GM12878 (cell line): ENCODE measurements around the gene IPPK. TPM values are rescaled to one million over a fixed set of nuclear protein-coding genes. Genes with fewer than 3 reads are reported as not detected.

ENCODE experiments used
- ATAC-seq: fragments of 200-7000 bp; cut with Tn5 transposase; 3 replicates; pipeline ENCODE4 v1.9.1; 2020; ENCODE audit warnings: mild to moderate bottlenecking, moderate library complexity
- BruUV-seq: library from RNA; stranded (reverse); fragments of 400-500 nt; replicated peaks from 2 replicates; lab custom pipeline; 2021; lab: Mats Ljungman, UMichigan
- CTCF ChIA-PET: fragments of 300-600 bp; sonication (Branson Sonifier 250); formaldehyde crosslinking; extraction: SDS; loops from one replicate; lab custom pipeline; 2021; ENCODE audit warnings: inconsistent platforms; lab: Yijun Ruan, JAX
- POLR2A ChIA-PET: fragments of 350-600 bp; formaldehyde crosslinking; extraction: SDS; loops from one replicate; lab custom pipeline; 2021; ENCODE audit warnings: inconsistent platforms; lab: Charles Lee
- RAD21 ChIA-PET: fragments of 300-600 bp; sonication (Branson Sonifier 250); formaldehyde crosslinking; loops from one replicate; lab custom pipeline; 2023; ENCODE audit warnings: antibody characterized with exemption; ENCODE audit not compliant: unreplicated experiment; lab: Charles Lee
- SMC1A ChIA-PET: fragments of 300-600 bp; sonication (Branson Sonifier 250); formaldehyde crosslinking; loops from one replicate; lab custom pipeline; 2023; ENCODE audit not compliant: unreplicated experiment, uncharacterized antibody; lab: Charles Lee
- DNase-seq: peaks from one replicate; pipeline ENCODE4 v3.0.0-alpha.2; 2011; ENCODE audit warnings: low read depth, low spot score
- FAIRE-seq: peaks from 3 replicates; lab custom pipeline; 2011; peaks lifted over from hg19 to GRCh38; lab: Jason Lieb, UNC
- H2AFZ ChIP-seq: 2 replicates; pipeline ENCODE4 v1.6.0; 2011; ENCODE audit warnings: low read depth, low read length, control low read depth; ENCODE audit not compliant: control insufficient read depth
- H3K27ac ChIP-seq: 2 replicates; pipeline ENCODE4 v1.5.1; 2011; ENCODE audit warnings: control low read depth; ENCODE audit not compliant: control insufficient read depth, insufficient read depth
- H3K27me3 ChIP-seq, 2 experiments: replicated peaks in 1 of 2; 2 replicates each; pipeline versions ENCODE4 v1.6.0 to v1.6.1; 2011; ENCODE audit warnings: low read length in 1 of 2; ENCODE audit not compliant: control insufficient read depth in 2 of 2, insufficient read depth in 2 of 2
- H3K36me3 ChIP-seq, 2 experiments: 2 replicates each; pipeline ENCODE4 v1.5.1; 2011; ENCODE audit warnings: low read length in 1 of 2; ENCODE audit not compliant: control insufficient read depth in 2 of 2, insufficient read depth in 2 of 2
- H3K4me1 ChIP-seq: 2 replicates; pipeline ENCODE4 v1.6.1; 2011; ENCODE audit warnings: mild to moderate bottlenecking, low read length, moderate library complexity, mixed read lengths; ENCODE audit not compliant: control insufficient read depth, insufficient read depth
- H3K4me2 ChIP-seq: 2 replicates; pipeline ENCODE4 v1.6.0; 2011; ENCODE audit warnings: control low read depth; ENCODE audit not compliant: control insufficient read depth, insufficient read depth
- H3K4me3 ChIP-seq: fragments of 200-600 bp; sonication (generic); 2 replicates; pipeline ENCODE4 v1.5.1; 2016
- H3K79me2 ChIP-seq: 2 replicates; pipeline ENCODE4 v1.6.0; 2011; ENCODE audit warnings: low read length; ENCODE audit not compliant: control insufficient read depth, insufficient read depth
- H3K9ac ChIP-seq: 2 replicates; pipeline ENCODE4 v1.8.0; 2011; ENCODE audit warnings: low read length, control low read depth, mixed read lengths; ENCODE audit not compliant: control insufficient read depth, insufficient read depth
- H3K9me3 ChIP-seq: replicated peaks from 3 replicates; pipeline ENCODE4 v1.5.1; 2011; ENCODE audit warnings: mild to moderate bottlenecking, low read length; ENCODE audit not compliant: control insufficient read depth, insufficient read depth
- H4K20me1 ChIP-seq: 2 replicates; pipeline ENCODE4 v1.6.0; 2011; ENCODE audit not compliant: control insufficient read depth, insufficient read depth
- CUX1 ChIP-seq: IDR thresholded peaks from 2 replicates; pipeline ENCODE4 v1.6.1; 2012; ENCODE audit warnings: improper control_type of control experiment, low read depth, low read length; ENCODE audit not compliant: insufficient replicate concordance
- WGBS: methylation state at CpG from one replicate; pipeline ENCODE4 v1.1.6; 2016; ENCODE audit warnings: low lambda C conversion rate; ENCODE audit not compliant: insufficient replicate concordance, insufficient coverage; ENCODE audit errors: missing lambda C conversion rate; 5-methylcytosine and 5-hydroxymethylcytosine counted together
- in situ Hi-C: fragments of 300-500 bp; cut with MboI; formaldehyde crosslinking; loops from 9 replicates; pipeline ENCODE4 v1.14.3; 2018; ENCODE audit warnings: mixed read lengths
- intact Hi-C: fragments of 100-400 bp; cut with micrococcal nuclease; formaldehyde crosslinking; loops from one replicate; pipeline ENCODE4 v1.14.2; 2022; ENCODE audit not compliant: unreplicated experiment
- polyA plus RNA-seq, 11 experiments: library from polyadenylated mRNA; depleted of rRNA in 4 of 11; unstranded in 6 of 11; stranded (reverse) in 5 of 11; fragments of >200 nt; fragmentation: Nextera tagmentation in 4 of 11; fragmentation: Illumina TruSeq in 1 of 11; extraction: Ambion mirVana in 4 of 11; extraction: Trizol in 1 of 11; gene quantifications; 1 replicate in 1 of 11; 2 replicates in 10 of 11; pipeline versions ENCODE4 v1.2.1 to v1.2.3, GENCODE V29; 2011 to 2016; ENCODE audit warnings: inconsistent platforms in 2 of 11, missing spikeins in 2 of 11, low read depth in 1 of 11
- total RNA-seq, 4 experiments: library from RNA; depleted of rRNA in 3 of 4; stranded (reverse); fragments of >200 nt in 3 of 4; fragmentation: Illumina TruSeq in 1 of 4; extraction: Trizol in 1 of 4; gene quantifications; 2 replicates each; pipeline versions ENCODE4 v1.2.1 to v1.2.3, GENCODE V29; 2013 to 2021

Gene IPPK
- total and polyA plus RNA-seq, 10 of the 15 experiments (the other 5 are each of a cell fraction or from before 2014, with no cell fraction given) = 2.1 to 22.1 (median 11.4) TPM

GRCh38 chr9:92704528-92704927 lies 34.6 kb upstream of the IPPK start:
- no peak for ATAC-seq
- no peak for FAIRE-seq
- Histone ChIP-seq H3K27ac (no peak overlapping the region), H3K36me3 (no peaks in the 10 kb centered on the region; a peak in 2 of 4 replicates), H3K4me3 (no peak overlapping the region), H3K4me2 (no peak overlapping the region), H3K9me3 (no peaks in the 10 kb centered on the region), H2AFZ (no peak overlapping the region), H4K20me1 (no peaks in the 10 kb centered on the region), H3K4me1 (peaks cover 5% of the 10 kb centered on the region; the same call in 1 of the 2 replicates), H3K27me3 (no peaks in the 10 kb centered on the region), H3K79me2 (no peaks in the 10 kb centered on the region), H3K9ac (no peak overlapping the region)
- ChIA-PET CTCF (interaction anchor here (1.9 kb wide), 1 partner anchor 566 kb away, joined by 5 read pairs; no protein-coding TSS in a partner anchor), POLR2A (no interaction called here), RAD21 (interaction anchor here (0.7 kb wide), 1 partner anchor 500 kb away, joined by 3 read pairs; no protein-coding TSS in a partner anchor), SMC1A (interaction anchor here (1.4 kb wide), 1 partner anchor 37 kb away, joined by 3 read pairs; no protein-coding TSS in a partner anchor)
- no TSS peak for BruUV-seq
- in situ Hi-C loops = no loop called here
- TF ChIP-seq CUX1 = no peak
- 69% methylated on average over 2 of the region's 2 CpGs for WGBS
- intact Hi-C loops = no loop called here
- no peak for DNase-seq
